ENCODE measurements around the gene DCUN1D5.
A peak's percentile ranks its signal among the peaks of the same experiment; 100 is the strongest.
"Not testable (repeated sequence)": the region's sequence is repeated elsewhere in the genome, so short reads cannot be mapped to it uniquely, and the experiment has no call there.

The DCUN1D5 gene

GRCh38 chr11:103055221-103055890 is 36.6 kb downstream of the DCUN1D5 start:
- peak; percentile 13 to 32 for DNase-seq

GRCh38 chr11:103053997-103054396 is 38.0 kb downstream of the DCUN1D5 start:
- DNase-seq, result no peak

- no peak for DNase-seq
Observed at GRCh38 chr11:103051981-103052380, 40.0 kb downstream of the DCUN1D5 start.

GRCh38 chr11:103051151-103051801 is 40.7 kb downstream of the DCUN1D5 start:
- DNase-seq, result no peak

GRCh38 chr11:103050351-103050750 is 41.6 kb downstream of the DCUN1D5 start:
- DNase-seq, result no peak

- no peak for DNase-seq
Observed at GRCh38 chr11:103047837-103048236, 44.1 kb downstream of the DCUN1D5 start.

- DNase-seq, result peak in 1 of 2 donors; percentile 11
Observed at GRCh38 chr11:103043826-103044678, 47.9 kb downstream of the DCUN1D5 start.

GRCh38 chr11:103042161-103042560 is 49.8 kb downstream of the DCUN1D5 start:
- no peak for DNase-seq

DNA sequence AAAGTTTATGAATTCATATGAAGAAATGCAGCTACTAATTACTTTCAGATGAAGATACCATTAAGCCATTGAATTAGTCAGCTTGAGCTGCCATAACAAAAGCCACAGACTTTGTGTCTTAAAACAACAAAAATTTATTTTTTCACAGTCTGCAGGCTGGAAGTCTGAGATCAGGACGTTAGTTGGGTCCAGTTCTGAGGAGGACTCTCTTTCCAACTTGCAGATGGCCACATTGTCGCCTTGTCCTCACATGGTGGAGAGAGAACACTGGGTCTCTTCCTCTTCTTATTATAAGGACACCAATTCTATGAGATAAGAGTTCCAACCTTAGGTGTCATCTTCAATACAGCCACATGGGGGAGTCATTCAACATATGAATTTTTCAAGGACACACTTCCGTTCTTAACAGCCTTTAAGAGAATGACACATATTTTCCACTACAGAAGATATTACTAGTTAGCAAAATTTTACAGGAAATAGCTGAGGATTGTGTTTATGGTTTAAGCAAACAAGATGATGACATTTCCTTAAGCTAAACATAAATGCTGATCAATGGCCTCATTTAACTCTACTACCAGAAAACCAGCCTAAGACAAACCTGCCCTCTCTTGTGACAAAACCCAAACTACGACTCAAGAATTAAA is 56.0 kb downstream of the DCUN1D5 start:
- peak; percentile 81 to 88 for DNase-seq

DNA sequence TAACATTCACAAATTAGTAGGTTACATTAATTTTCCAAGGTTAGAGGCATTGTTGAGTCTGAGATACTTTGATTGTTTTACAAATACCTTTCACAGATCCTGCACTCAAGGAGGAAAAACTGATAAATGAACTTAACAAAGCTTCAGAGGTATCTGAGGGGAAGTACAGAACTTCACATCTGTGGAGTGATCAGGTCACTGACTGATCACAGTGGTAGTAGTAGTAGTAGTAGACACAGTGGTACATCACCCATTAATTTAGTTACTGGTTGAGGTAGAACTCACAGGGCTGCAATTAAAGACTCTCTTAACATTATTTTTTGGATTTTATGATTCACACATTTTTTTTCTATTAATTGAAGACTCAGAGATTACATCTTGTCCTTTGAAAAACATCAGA is 56.7 kb downstream of the DCUN1D5 start:
- no peak for DNase-seq

GRCh38 chr11:103031834-103032233 is 60.1 kb downstream of the DCUN1D5 start:
- no peak for DNase-seq

DNA sequence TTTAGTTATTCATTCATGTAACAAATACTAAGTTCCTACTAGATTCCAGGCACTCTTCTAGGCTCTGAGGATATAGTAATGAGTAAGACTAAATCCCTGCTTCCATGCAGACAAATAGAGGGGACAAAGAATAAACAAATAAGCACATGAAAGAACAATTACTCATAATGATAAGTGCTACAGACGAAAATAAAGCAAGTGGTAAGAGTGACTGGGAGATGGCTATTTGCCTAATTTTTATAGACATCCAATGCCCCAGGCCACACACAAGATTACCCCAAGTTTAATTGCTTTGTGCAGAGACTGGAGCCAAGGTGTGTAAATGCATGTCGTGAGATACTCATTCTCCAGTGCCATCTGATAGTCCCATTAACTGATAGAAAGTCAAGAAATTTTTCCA is 62.6 kb downstream of the DCUN1D5 start:
- no peak for DNase-seq

- not testable (repeated sequence) for DNase-seq
Observed at GRCh38 chr11:103028304-103029020, 63.5 kb downstream of the DCUN1D5 start.

DNA sequence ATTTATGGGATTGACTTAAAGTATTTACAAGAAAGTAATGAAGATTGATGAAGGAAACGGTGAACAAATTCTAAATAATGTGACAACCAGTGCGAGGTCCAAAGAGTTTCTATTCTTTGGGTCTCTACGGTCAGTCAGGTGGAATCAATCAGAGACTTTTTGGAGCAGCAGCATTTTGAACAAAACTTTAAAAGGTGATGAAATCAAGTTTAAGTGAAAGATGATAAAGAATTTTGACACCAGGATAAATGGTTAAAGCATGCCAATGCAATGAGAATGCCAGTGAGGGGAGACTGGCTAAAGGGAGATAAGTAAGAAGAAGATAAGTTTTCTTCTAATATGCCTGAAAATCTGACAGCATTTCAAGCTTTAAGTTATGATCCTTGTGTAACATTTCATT is 67.9 kb downstream of the DCUN1D5 start:
- no peak for DNase-seq

DNA sequence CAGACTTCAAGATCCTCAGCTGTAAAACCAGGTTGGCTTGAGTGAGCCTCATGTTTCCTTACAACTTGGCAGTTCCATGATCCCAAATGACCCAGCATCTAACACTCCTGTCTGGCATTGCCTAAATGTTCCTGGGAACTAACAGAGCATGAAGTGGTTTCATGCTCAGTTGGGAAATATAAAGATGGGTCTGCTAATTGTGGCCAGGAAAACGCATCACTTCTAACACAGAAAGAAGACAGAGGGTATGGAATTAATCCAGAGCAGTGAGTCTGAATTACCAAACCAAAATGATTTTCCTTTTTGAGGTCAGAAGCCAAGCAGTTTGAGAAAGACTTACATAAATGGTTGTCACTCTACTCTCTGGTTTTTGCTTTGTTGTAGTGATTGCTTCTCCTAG is 75.9 kb downstream of the DCUN1D5 start:
- no peak for DNase-seq

GRCh38 chr11:103013421-103013820 is 78.5 kb downstream of the DCUN1D5 start:
- DNase-seq, result no peak
